Nephron (organoid): ENCODE results near the gene NSFL1C.

Experiments used
- H3K27ac Mint-ChIP-seq, 3 experiments: 2 replicates each; pipeline ENCODE4 v1.8.0; 2020; ENCODE audit warnings: mixed read lengths in 3 of 3, mild to moderate bottlenecking in 2 of 3, moderate library complexity in 1 of 3
- H3K27me3 Mint-ChIP-seq: 2 replicates; pipeline ENCODE4 v1.8.0; 2021; ENCODE audit warnings: low read depth, mild to moderate bottlenecking, moderate library complexity, mixed read lengths
- H3K36me3 Mint-ChIP-seq: 2 replicates; pipeline ENCODE4 v1.8.0; 2020; ENCODE audit warnings: low read depth, mixed read lengths
- H3K4me1 Mint-ChIP-seq: 2 replicates; pipeline ENCODE4 v1.8.0; 2020; ENCODE audit warnings: mixed read lengths
- H3K4me3 Mint-ChIP-seq, 3 experiments: 2 replicates each; pipeline ENCODE4 v1.8.0; 2020; ENCODE audit warnings: mild to moderate bottlenecking in 3 of 3, mixed read lengths in 3 of 3, moderate library complexity in 2 of 3
- H3K9me3 Mint-ChIP-seq: 2 replicates; pipeline ENCODE4 v1.8.0; 2020; ENCODE audit warnings: mixed read lengths
- CTCF ChIP-seq, 3 experiments: fragments of 200-600 bp; sonication (generic); IDR thresholded peaks; one replicate each; pipeline ENCODE4 v1.5.0; 2021; ENCODE audit warnings: antibody characterized with exemption in 3 of 3; ENCODE audit not compliant: unreplicated experiment in 3 of 3

The NSFL1C gene

GRCh38 chr20:1494436-1494835 lies 27.8 kb upstream of the NSFL1C start:
- Mint-ChIP-seq H3K27me3 (peaks cover 28% of the 10 kb centered on the region), H3K27ac (no peak overlapping the region), H3K4me3 (no peak overlapping the region), H3K36me3 (no peaks in the 10 kb centered on the region), H3K9me3 (peaks cover 3% of the 10 kb centered on the region), H3K4me1 (no peaks in the 10 kb centered on the region)
- TF ChIP-seq CTCF (IDR thresholded peaks at IDR 0.05; ENCODE audit: unreplicated experiment in 3 of 3), result no peak

GRCh38 chr20:1493536-1493935 lies 26.9 kb upstream of the NSFL1C start:
- H3K36me3 Mint-ChIP-seq, result no peaks in the 10 kb centered on the region
- H3K4me3 Mint-ChIP-seq, result no peak overlapping the region
- no peak overlapping the region for H3K27ac Mint-ChIP-seq
- H3K4me1 Mint-ChIP-seq, result no peaks in the 10 kb centered on the region
- H3K27me3 Mint-ChIP-seq, result peaks cover 34% of the 10 kb centered on the region
- TF ChIP-seq CTCF (IDR thresholded peaks at IDR 0.05; ENCODE audit: unreplicated experiment in 3 of 3), result no peak
- H3K9me3 Mint-ChIP-seq, result peaks cover 3% of the 10 kb centered on the region

GRCh38 chr20:1491860-1492642 lies 25.4 kb upstream of the NSFL1C start:
- Mint-ChIP-seq H3K36me3 (no peaks in the 10 kb centered on the region), H3K27me3 (peaks cover 46% of the 10 kb centered on the region), H3K4me3 (no peak overlapping the region), H3K9me3 (peaks cover 2% of the 10 kb centered on the region), H3K4me1 (no peaks in the 10 kb centered on the region), H3K27ac (no peak overlapping the region)
- no peak for TF ChIP-seq CTCF (IDR thresholded peaks at IDR 0.05; ENCODE audit: unreplicated experiment in 3 of 3)

GRCh38 chr20:1491281-1491840 lies 24.7 kb upstream of the NSFL1C start, which contains the start of gene SIRPB2:
Gene SIRPB2, minus strand, starts transcription at chr20:1491420. Its CDS starts 61 bp downstream, at chr20:1491359.
- Mint-ChIP-seq H3K27me3 (peaks cover 50% of the 10 kb centered on the region), H3K4me1 (no peaks in the 10 kb centered on the region), H3K9me3 (no peaks in the 10 kb centered on the region), H3K36me3 (no peaks in the 10 kb centered on the region), H3K27ac (no peak within 1 kb of the TSS), H3K4me3 (no peak within 1 kb of the TSS)
- TF ChIP-seq CTCF (IDR thresholded peaks at IDR 0.05; ENCODE audit: unreplicated experiment in 3 of 3), result no peak

GRCh38 chr20:1490643-1491195 lies 24.1 kb upstream of the NSFL1C start:
- H3K27ac Mint-ChIP-seq, result no peak overlapping the region
- H3K27me3 Mint-ChIP-seq, result peaks cover 50% of the 10 kb centered on the region
- TF ChIP-seq CTCF (IDR thresholded peaks at IDR 0.05; ENCODE audit: unreplicated experiment in 3 of 3), result no peak
- no peaks in the 10 kb centered on the region for H3K9me3 Mint-ChIP-seq
- no peaks in the 10 kb centered on the region for H3K36me3 Mint-ChIP-seq
- H3K4me3 Mint-ChIP-seq, result no peak overlapping the region
- no peaks in the 10 kb centered on the region for H3K4me1 Mint-ChIP-seq
